ENCODE measurements around the gene LAP3.
A peak's percentile ranks its signal among the peaks of the same experiment; 100 is the strongest.
"Not testable (repeated sequence)": the region's sequence is repeated elsewhere in the genome, so short reads cannot be mapped to it uniquely, and the experiment has no call there.

The LAP3 gene

GRCh38 chr4:17565846-17566245 lies 11.2 kb upstream of the LAP3 start:
- H3K4me3 ChIP-seq (replicated peaks; ENCODE audit: low read depth, low read length), result no peak overlapping the region
- DNase-seq (ENCODE audit: extremely low read depth, insufficient read length), result no peak
- no peak for TF ChIP-seq CTCF (IDR thresholded peaks at IDR 0.05; ENCODE audit: insufficient read depth, low read length, poor library complexity, severe bottlenecking)

DNA sequence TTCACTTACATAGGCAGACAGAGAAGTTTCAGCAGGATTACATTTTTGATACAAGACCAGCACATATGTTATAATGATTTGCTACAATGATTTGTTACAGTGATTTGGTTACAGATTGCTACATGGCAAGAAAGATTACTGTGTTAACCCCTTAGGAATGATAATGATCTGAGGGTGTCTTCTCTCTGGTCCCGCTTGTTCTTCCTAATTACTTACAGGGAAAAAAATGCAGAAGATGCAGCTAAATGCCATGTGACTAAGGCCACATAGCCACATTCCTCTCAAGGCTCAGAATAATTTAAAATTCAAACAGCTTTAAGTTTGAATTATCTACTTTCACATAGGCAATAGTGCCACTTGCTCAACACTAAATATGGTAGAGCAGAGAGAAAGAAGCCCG lies 9.7 kb upstream of the LAP3 start:
- Histone ChIP-seq H3K36me3 (ENCODE audit: control insufficient read depth, insufficient read depth, low read length) (no peaks in the 10 kb centered on the region), H3K27me3 (replicated peaks; ENCODE audit: control insufficient read depth, insufficient read depth, low read length) (no peaks in the 10 kb centered on the region), H3K4me3 (replicated peaks; ENCODE audit: low read depth, low read length) (no peak overlapping the region)
- DNase-seq (ENCODE audit: extremely low read depth, insufficient read length), result no peak
- TF ChIP-seq CTCF (IDR thresholded peaks at IDR 0.05; ENCODE audit: insufficient read depth, low read length, poor library complexity, severe bottlenecking), result no peak

More at GRCh38 chr4:17565846-17566245, 11.2 kb upstream of the LAP3 start:
- H3K27me3 ChIP-seq (replicated peaks; ENCODE audit: control insufficient read depth, insufficient read depth, low read length), result no peaks in the 10 kb centered on the region
- H3K36me3 ChIP-seq (ENCODE audit: control insufficient read depth, insufficient read depth, low read length), result no peaks in the 10 kb centered on the region

- DNase-seq (ENCODE audit: extremely low read depth, insufficient read length), result no peak
- no peaks in the 10 kb centered on the region for H3K36me3 ChIP-seq (ENCODE audit: control insufficient read depth, insufficient read depth, low read length)
- H3K4me3 ChIP-seq (replicated peaks; ENCODE audit: low read depth, low read length), result no peak overlapping the region
- H3K27me3 ChIP-seq (replicated peaks; ENCODE audit: control insufficient read depth, insufficient read depth, low read length), result no peaks in the 10 kb centered on the region
- TF ChIP-seq CTCF (IDR thresholded peaks at IDR 0.05; ENCODE audit: insufficient read depth, low read length, poor library complexity, severe bottlenecking), result no peak
These were observed 2.8 kb upstream of the LAP3 start for GRCh38 chr4:17574206-17574605.

DNA sequence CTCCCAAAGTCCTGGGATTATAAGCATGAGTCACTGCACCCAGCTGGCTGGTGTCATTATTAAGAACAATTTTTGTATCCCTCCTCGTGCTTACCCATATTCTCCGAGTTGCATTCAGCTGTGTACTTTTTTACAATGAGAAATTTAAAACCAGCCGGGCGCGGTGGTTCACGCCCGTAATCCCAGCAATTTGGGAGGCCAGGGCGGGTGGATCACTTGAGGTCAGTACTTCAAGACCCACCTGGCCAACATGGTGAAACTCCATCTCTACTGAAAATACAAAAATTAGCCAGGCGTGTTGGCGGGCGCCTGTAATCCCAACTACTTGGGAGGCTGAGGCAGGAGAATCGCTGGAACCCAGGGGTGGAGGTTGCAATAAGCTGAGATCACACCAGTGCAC lies 1.8 kb upstream of the LAP3 start:
- not testable (repeated sequence) for H3K36me3 ChIP-seq (ENCODE audit: control insufficient read depth, insufficient read depth, low read length); H3K4me3 ChIP-seq (replicated peaks; ENCODE audit: low read depth, low read length); DNase-seq (ENCODE audit: extremely low read depth, insufficient read length); H3K27me3 ChIP-seq (replicated peaks; ENCODE audit: control insufficient read depth, insufficient read depth, low read length)

- peak overlapping the region; percentile 79 for H3K4me3 ChIP-seq (replicated peaks; ENCODE audit: low read depth, low read length)
- H3K27me3 ChIP-seq (replicated peaks; ENCODE audit: control insufficient read depth, insufficient read depth, low read length), result no peaks in the 10 kb centered on the region
- TF ChIP-seq CTCF (IDR thresholded peaks at IDR 0.05; ENCODE audit: insufficient read depth, low read length, poor library complexity, severe bottlenecking), result no peak
- H3K36me3 ChIP-seq (ENCODE audit: control insufficient read depth, insufficient read depth, low read length), result peaks cover 14% of the 10 kb centered on the region
- peak; percentile 29 for DNase-seq (ENCODE audit: extremely low read depth, insufficient read length)
These were observed 875 bp downstream of the LAP3 start for GRCh38 chr4:17577665-17578481.

GRCh38 chr4:17578482-17578891 lies 1.5 kb downstream of the LAP3 start:
- no peak for TF ChIP-seq CTCF (IDR thresholded peaks at IDR 0.05; ENCODE audit: insufficient read depth, low read length, poor library complexity, severe bottlenecking)
- no peaks in the 10 kb centered on the region for H3K27me3 ChIP-seq (replicated peaks; ENCODE audit: control insufficient read depth, insufficient read depth, low read length)
- H3K36me3 ChIP-seq (ENCODE audit: control insufficient read depth, insufficient read depth, low read length), result peaks cover 17% of the 10 kb centered on the region
- peak overlapping the region; percentile 79 for H3K4me3 ChIP-seq (replicated peaks; ENCODE audit: low read depth, low read length)
- no peak for DNase-seq (ENCODE audit: extremely low read depth, insufficient read length)
